ENCODE measurements around the gene ARHGEF2. TPM values are rescaled to one million over a fixed set of nuclear protein-coding genes. Genes with fewer than 3 reads are reported as not detected.

Gene ARHGEF2
- total RNA-seq, 1 experiment from 2014 or later: 90.1 TPM

DNA sequence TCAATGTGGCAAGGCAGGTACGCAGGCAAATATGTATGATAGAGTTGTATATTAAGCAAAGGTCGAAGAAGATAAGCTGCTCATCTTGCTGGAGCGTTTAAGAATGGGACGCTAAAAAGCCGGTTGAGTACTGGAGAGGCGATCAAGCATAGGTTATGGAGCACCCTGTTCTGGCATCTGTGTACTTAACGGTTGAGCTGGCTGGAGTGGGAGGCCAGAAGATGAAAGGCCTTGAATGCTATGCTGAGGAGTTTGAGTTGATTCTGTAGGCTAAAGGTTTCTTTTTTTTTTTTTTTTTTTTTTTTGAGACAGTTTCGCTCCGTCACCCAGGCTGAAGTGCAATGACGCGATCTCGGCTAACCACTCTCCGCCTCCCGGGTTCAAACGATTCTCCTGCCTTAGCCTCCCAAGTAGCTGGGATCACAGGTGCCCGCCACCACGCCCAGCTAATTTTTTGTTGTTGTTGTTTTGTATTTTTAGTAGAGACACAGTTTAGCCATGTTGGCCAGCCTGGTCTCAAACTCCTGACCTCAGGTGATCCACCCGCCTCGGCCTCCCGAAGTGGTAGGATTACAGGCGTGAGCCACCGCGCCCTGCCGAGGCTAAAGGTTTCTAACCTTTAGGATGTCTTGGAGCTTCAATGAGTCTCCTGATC is 43.3 kb downstream of the ARHGEF2 start:
- Histone ChIP-seq H3K4me1 (ENCODE audit: control insufficient read depth in 1 of 2, insufficient read depth in 2 of 2, low read length in 2 of 2) (peaks cover 31 to 50% of the 10 kb centered on the region in 2 experiments), H3K9ac (ENCODE audit: low read length) (peak overlapping the region; percentile 97), H3K4me3 (replicated peaks in 1 of 2; ENCODE audit: low read depth in 1 of 2, low read length in 2 of 2) (peak overlapping the region; percentile 99), H4K20me1 (ENCODE audit: insufficient read depth) (peaks cover 18% of the 10 kb centered on the region; the same call in 1 of the 2 replicates), H3K79me2 (ENCODE audit: insufficient read depth, low read length) (peaks cover 41% of the 10 kb centered on the region), H3K27ac (ENCODE audit: low read depth, low read length) (peak overlapping the region; percentile 67), H3K9me3 (ENCODE audit: control insufficient read depth in 1 of 2, insufficient read depth in 1 of 2, low read depth in 1 of 2, low read length in 2 of 2) (no peaks in the 10 kb centered on the region), H3K4me2 (ENCODE audit: low read length) (peak overlapping the region; percentile 88), H3K36me3 (ENCODE audit: control insufficient read depth in 1 of 2, insufficient read depth in 2 of 2, low read length in 2 of 2) (peaks cover 24 to 33% of the 10 kb centered on the region in 2 experiments), H3K9me2 (ENCODE audit: insufficient read depth) (no peaks in the 10 kb centered on the region), H3K27me3 (ENCODE audit: insufficient read depth, low read length) (no peaks in the 10 kb centered on the region), H2AFZ (ENCODE audit: low read depth, low read length, poor library complexity, severe bottlenecking) (peak overlapping the region; percentile 14)
- ChIA-PET RAD21 (ENCODE audit: low non-redundant PET in 1 of 2, low total read pairs in 2 of 2, uncharacterized antibody in 2 of 2, unreplicated experiment in 2 of 2) (no interaction called here), CTCF (no interaction called here), POLR2A (interaction anchor here (0.8 to 3.8 kb wide), 10 partner anchors 10 to 62 kb away, joined by 3 to 20 read pairs (median 4); partner anchors contain the start of gene ARHGEF2)
- no peak for ATAC-seq
- BruUV-seq (replicated peaks): TSS peak; percentile 97
- no peak for DNase-seq (ENCODE audit: low read depth, low spot score)
- TF ChIP-seq EZH2 (IDR thresholded peaks at IDR 0.05) (no peak), MAX (IDR thresholded peaks at IDR 0.05) (no peak)
- intact Hi-C loops (cut with micrococcal nuclease): loop anchor here (5.0 kb wide), 1 partner anchor 197 kb away; no protein-coding TSS in a partner anchor

- H3K4me3 ChIP-seq (replicated peaks in 1 of 2; ENCODE audit: low read depth in 1 of 2, low read length in 2 of 2): peak within 1 kb of the TSS; percentile 99
- no peaks in the 10 kb centered on the region for H3K9me2 ChIP-seq (ENCODE audit: insufficient read depth)
- intact Hi-C loops (cut with micrococcal nuclease): no loop called here
- H3K36me3 ChIP-seq (ENCODE audit: control insufficient read depth in 1 of 2, insufficient read depth in 2 of 2, low read length in 2 of 2): peaks cover 29 to 40% of the 10 kb centered on the region in 2 experiments
- peak within 1 kb of the TSS; percentile 67 for H3K27ac ChIP-seq (ENCODE audit: low read depth, low read length)
- BruUV-seq (replicated peaks): no TSS peak
- ChIA-PET CTCF (interaction anchor here (2.6 kb wide), 1 partner anchor 55 kb away, joined by 6 read pairs; no protein-coding TSS in a partner anchor), POLR2A (interaction anchor here (0.8 to 3.8 kb wide), 10 partner anchors 10 to 63 kb away, joined by 3 to 20 read pairs (median 4); partner anchors contain the start of gene ARHGEF2), RAD21 (ENCODE audit: low non-redundant PET in 1 of 2, low total read pairs in 2 of 2, uncharacterized antibody in 2 of 2, unreplicated experiment in 2 of 2) (no interaction called here)
- ATAC-seq (peak; percentile 89), DNase-seq (ENCODE audit: low read depth, low spot score) (peak; percentile 98)
- peak within 1 kb of the TSS; percentile 14 for H2AFZ ChIP-seq (ENCODE audit: low read depth, low read length, poor library complexity, severe bottlenecking)
- no peaks in the 10 kb centered on the region for H3K27me3 ChIP-seq (ENCODE audit: insufficient read depth, low read length)
- H3K4me2 ChIP-seq (ENCODE audit: low read length): peak within 1 kb of the TSS; percentile 88
- peak within 1 kb of the TSS; percentile 97 for H3K9ac ChIP-seq (ENCODE audit: low read length)
- peaks cover 49% of the 10 kb centered on the region for H3K79me2 ChIP-seq (ENCODE audit: insufficient read depth, low read length)
- peaks cover 23 to 42% of the 10 kb centered on the region in 2 experiments for H3K4me1 ChIP-seq (ENCODE audit: control insufficient read depth in 1 of 2, insufficient read depth in 2 of 2, low read length in 2 of 2)
- H3K9me3 ChIP-seq (ENCODE audit: control insufficient read depth in 1 of 2, insufficient read depth in 1 of 2, low read depth in 1 of 2, low read length in 2 of 2): no peaks in the 10 kb centered on the region
- peaks cover 23% of the 10 kb centered on the region; the same call in 1 of the 2 replicates for H4K20me1 ChIP-seq (ENCODE audit: insufficient read depth)
- TF ChIP-seq EGR1 (IDR thresholded peaks at IDR 0.05; ENCODE audit: low read depth) (no peak), JUND (IDR thresholded peaks at IDR 0.05) (no peak), ZFX (IDR thresholded peaks at IDR 0.05) (peak; percentile 91), POLR2A (IDR thresholded peaks at IDR 0.05; ENCODE audit: borderline replicate concordance, extremely low read depth, insufficient read depth, insufficient read length) (peak; percentile 81), SP1 (IDR thresholded peaks at IDR 0.05; ENCODE audit: low read depth) (no peak), POLR2AphosphoS5 (IDR thresholded peaks at IDR 0.05; ENCODE audit: low read depth, low read length) (peak; percentile 98), CBX3 (IDR thresholded peaks at IDR 0.05; ENCODE audit: low read depth) (no peak), ELF1 (IDR thresholded peaks at IDR 0.05; ENCODE audit: borderline replicate concordance, low read depth) (no peak), YY1 (IDR thresholded peaks at IDR 0.05; ENCODE audit: extremely low read depth, insufficient replicate concordance, low read depth, low read length) (peak; percentile 99), EZH2phosphoT487 (IDR thresholded peaks at IDR 0.05; ENCODE audit: borderline replicate concordance) (no peak), RAD21 (IDR thresholded peaks at IDR 0.05; ENCODE audit: low read depth) (no peak)
- TF ChIP-seq, protein P1, sequence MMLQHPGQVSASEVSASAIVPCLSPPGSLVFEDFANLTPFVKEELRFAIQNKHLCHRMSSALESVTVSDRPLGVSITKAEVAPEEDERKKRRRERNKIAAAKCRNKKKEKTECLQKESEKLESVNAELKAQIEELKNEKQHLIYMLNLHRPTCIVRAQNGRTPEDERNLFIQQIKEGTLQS (IDR thresholded peaks at IDR 0.05): no peak
- TF ChIP-seq, protein P2, sequence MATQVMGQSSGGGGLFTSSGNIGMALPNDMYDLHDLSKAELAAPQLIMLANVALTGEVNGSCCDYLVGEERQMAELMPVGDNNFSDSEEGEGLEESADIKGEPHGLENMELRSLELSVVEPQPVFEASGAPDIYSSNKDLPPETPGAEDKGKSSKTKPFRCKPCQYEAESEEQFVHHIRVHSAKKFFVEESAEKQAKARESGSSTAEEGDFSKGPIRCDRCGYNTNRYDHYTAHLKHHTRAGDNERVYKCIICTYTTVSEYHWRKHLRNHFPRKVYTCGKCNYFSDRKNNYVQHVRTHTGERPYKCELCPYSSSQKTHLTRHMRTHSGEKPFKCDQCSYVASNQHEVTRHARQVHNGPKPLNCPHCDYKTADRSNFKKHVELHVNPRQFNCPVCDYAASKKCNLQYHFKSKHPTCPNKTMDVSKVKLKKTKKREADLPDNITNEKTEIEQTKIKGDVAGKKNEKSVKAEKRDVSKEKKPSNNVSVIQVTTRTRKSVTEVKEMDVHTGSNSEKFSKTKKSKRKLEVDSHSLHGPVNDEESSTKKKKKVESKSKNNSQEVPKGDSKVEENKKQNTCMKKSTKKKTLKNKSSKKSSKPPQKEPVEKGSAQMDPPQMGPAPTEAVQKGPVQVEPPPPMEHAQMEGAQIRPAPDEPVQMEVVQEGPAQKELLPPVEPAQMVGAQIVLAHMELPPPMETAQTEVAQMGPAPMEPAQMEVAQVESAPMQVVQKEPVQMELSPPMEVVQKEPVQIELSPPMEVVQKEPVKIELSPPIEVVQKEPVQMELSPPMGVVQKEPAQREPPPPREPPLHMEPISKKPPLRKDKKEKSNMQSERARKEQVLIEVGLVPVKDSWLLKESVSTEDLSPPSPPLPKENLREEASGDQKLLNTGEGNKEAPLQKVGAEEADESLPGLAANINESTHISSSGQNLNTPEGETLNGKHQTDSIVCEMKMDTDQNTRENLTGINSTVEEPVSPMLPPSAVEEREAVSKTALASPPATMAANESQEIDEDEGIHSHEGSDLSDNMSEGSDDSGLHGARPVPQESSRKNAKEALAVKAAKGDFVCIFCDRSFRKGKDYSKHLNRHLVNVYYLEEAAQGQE (IDR thresholded peaks at IDR 0.05; ENCODE audit: low read depth): no peak
These were observed 44.0 kb downstream of the ARHGEF2 start, which contains the start of gene KHDC4 for GRCh38 chr1:155934097-155934935. TSS of gene KHDC4 (minus strand) at chr1:155934413. CDS start at chr1:155934373, 40 bp downstream.
